ENCODE results near the gene TRAPPC13.
A peak's percentile ranks its signal among the peaks of the same experiment; 100 is the strongest.
"Not testable (repeated sequence)": the region's sequence is repeated elsewhere in the genome, so short reads cannot be mapped to it uniquely, and the experiment has no call there.

The TRAPPC13 gene

GRCh38 chr5:65624571-65625555 is at the start of gene TRAPPC13, which contains the start of gene SHLD3:
TSS of gene TRAPPC13 (plus strand) at chr5:65625027. CDS start at chr5:65625061, 34 bp downstream.
TSS of gene SHLD3 (plus strand) at chr5:65625027. CDS start at chr5:65629588, 4,561 bp downstream.
- peak; percentile 71 for DNase-seq
- Mint-ChIP-seq H3K9me3 (no peaks in the 10 kb centered on the region), H3K27me3 (ENCODE audit: low read depth, poor library complexity) (no peaks in the 10 kb centered on the region), H3K4me3 (peak within 1 kb of the TSS; percentile 98), H3K4me1 (peaks cover 33% of the 10 kb centered on the region), H3K27ac (peak within 1 kb of the TSS; percentile 99), H3K36me3 (ENCODE audit: low read depth) (peaks cover 16% of the 10 kb centered on the region)
- TF ChIP-seq CTCF (IDR thresholded peaks at IDR 0.05) = no peak

- H3K4me3 Mint-ChIP-seq = no peak overlapping the region
- H3K27me3 Mint-ChIP-seq (ENCODE audit: low read depth, poor library complexity) = no peaks in the 10 kb centered on the region
- no peak overlapping the region for H3K27ac Mint-ChIP-seq
- peaks cover 62% of the 10 kb centered on the region for H3K36me3 Mint-ChIP-seq (ENCODE audit: low read depth)
- TF ChIP-seq CTCF (IDR thresholded peaks at IDR 0.05) = no peak
- no peak for DNase-seq
- no peaks in the 10 kb centered on the region for H3K9me3 Mint-ChIP-seq
- H3K4me1 Mint-ChIP-seq = no peaks in the 10 kb centered on the region
Measured at GRCh38 chr5:65577141-65577540, 47.7 kb upstream of the TRAPPC13 start.

- DNase-seq = no peak
- no peak overlapping the region for H3K4me3 Mint-ChIP-seq
- peaks cover 30% of the 10 kb centered on the region for H3K36me3 Mint-ChIP-seq (ENCODE audit: low read depth)
- no peaks in the 10 kb centered on the region for H3K27me3 Mint-ChIP-seq (ENCODE audit: low read depth, poor library complexity)
- H3K27ac Mint-ChIP-seq = no peak overlapping the region
- TF ChIP-seq CTCF (IDR thresholded peaks at IDR 0.05) = no peak
- H3K9me3 Mint-ChIP-seq = no peaks in the 10 kb centered on the region
- H3K4me1 Mint-ChIP-seq = no peaks in the 10 kb centered on the region
Measured at GRCh38 chr5:65588694-65589093, 36.1 kb upstream of the TRAPPC13 start.

- H3K27me3 Mint-ChIP-seq (ENCODE audit: low read depth, poor library complexity); H3K4me3 Mint-ChIP-seq; H3K4me1 Mint-ChIP-seq; H3K27ac Mint-ChIP-seq; DNase-seq: not testable (repeated sequence)
- Mint-ChIP-seq H3K9me3 (peaks cover 36% of the 10 kb centered on the region), H3K36me3 (ENCODE audit: low read depth) (peaks cover 100% of the 10 kb centered on the region)
Measured at GRCh38 chr5:65601761-65602160, 23.1 kb upstream of the TRAPPC13 start.

GRCh38 chr5:65611524-65611923 is 13.3 kb upstream of the TRAPPC13 start:
- Mint-ChIP-seq H3K9me3 (no peaks in the 10 kb centered on the region), H3K4me3 (no peak overlapping the region), H3K27me3 (ENCODE audit: low read depth, poor library complexity) (no peaks in the 10 kb centered on the region), H3K27ac (no peak overlapping the region), H3K4me1 (no peaks in the 10 kb centered on the region), H3K36me3 (ENCODE audit: low read depth) (peaks cover 63% of the 10 kb centered on the region)
- DNase-seq = no peak
- TF ChIP-seq CTCF (IDR thresholded peaks at IDR 0.05) = no peak

GRCh38 chr5:65612298-65612907 is 12.4 kb upstream of the TRAPPC13 start:
- TF ChIP-seq CTCF (IDR thresholded peaks at IDR 0.05) = no peak
- Mint-ChIP-seq H3K4me3 (no peak overlapping the region), H3K4me1 (no peaks in the 10 kb centered on the region), H3K9me3 (no peaks in the 10 kb centered on the region), H3K36me3 (ENCODE audit: low read depth) (peaks cover 56% of the 10 kb centered on the region), H3K27me3 (ENCODE audit: low read depth, poor library complexity) (no peaks in the 10 kb centered on the region), H3K27ac (no peak overlapping the region)
- DNase-seq = no peak
